ENCODE measurements around the gene CD55. TPM values are rescaled to one million over a fixed set of nuclear protein-coding genes. Genes with fewer than 3 reads are reported as not detected.

The CD55 gene
- total RNA-seq, 1 experiment from 2014 or later: 17.2 TPM

DNA sequence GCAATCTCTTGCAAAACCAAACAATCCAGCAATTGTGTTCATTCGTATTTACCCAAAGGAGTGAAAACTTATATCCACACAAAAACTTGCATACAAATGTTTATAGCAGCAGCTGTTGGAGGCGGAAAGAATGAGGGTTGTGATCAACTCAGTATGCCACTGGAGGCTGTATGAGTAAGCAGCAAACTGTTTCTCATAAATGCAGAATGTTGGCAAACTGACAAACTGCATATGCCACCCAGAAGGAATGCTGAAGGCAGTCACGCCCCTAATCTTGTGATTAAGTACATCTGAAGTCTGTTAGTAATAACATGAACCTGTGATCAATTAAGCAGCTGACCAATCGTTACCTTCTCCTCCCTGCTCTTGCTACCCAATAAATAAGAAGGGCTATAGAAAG is 72.1 kb downstream of the CD55 start:
- no peaks in the 10 kb centered on the region for H3K9me3 Mint-ChIP-seq
- DNase-seq (ENCODE audit: low spot score) (no peak), ATAC-seq (no peak)
- no peak for TF ChIP-seq ZNF423 (CRISPR knock-in tag; IDR thresholded peaks at IDR 0.05)
- no peak for TF ChIP-seq ZNF671 (CRISPR knock-in tag; IDR thresholded peaks at IDR 0.05)
- TF ChIP-seq TCF7 (CRISPR knock-in tag; IDR thresholded peaks at IDR 0.05; ENCODE audit: low read depth): no peak
- no peak for TF ChIP-seq ZNF138 (CRISPR knock-in tag; conservative IDR thresholded peaks at IDR 0.05)
- TF ChIP-seq, protein P1, sequence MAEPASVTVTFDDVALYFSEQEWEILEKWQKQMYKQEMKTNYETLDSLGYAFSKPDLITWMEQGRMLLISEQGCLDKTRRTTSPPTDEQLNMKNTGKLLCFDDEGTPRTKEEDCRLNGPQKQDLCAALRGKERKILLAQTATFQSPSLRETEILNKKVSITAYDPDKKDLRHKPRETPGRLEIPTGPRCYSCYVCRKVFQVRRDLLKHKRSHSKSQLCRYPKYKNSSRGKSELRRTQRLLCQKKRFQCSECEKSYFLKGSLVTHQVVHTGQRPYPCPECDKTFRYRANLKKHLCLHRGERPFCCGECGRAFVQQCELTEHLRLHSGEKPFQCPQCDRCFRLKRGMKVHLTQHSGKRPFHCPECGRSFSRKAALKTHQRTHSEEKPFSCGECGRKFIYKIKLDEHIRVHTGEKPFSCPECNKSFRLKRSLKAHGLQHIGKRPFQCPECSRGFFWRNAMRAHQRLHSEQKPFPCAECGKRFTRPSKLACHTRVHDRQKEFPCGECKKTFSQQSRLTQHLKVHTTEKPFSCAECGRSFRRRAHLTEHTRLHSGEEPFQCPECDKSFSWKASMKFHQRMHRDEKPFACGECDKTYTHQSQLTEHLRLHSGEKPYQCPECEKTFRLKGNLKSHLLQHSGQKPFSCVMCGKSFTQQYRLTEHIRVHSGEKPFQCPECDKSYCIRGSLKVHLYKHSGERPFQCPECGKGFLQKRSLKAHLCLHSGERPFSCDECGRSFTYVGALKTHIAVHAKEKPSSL (CRISPR knock-in tag; conservative IDR thresholded peaks at IDR 0.05): no peak
- TF ChIP-seq, protein P2, sequence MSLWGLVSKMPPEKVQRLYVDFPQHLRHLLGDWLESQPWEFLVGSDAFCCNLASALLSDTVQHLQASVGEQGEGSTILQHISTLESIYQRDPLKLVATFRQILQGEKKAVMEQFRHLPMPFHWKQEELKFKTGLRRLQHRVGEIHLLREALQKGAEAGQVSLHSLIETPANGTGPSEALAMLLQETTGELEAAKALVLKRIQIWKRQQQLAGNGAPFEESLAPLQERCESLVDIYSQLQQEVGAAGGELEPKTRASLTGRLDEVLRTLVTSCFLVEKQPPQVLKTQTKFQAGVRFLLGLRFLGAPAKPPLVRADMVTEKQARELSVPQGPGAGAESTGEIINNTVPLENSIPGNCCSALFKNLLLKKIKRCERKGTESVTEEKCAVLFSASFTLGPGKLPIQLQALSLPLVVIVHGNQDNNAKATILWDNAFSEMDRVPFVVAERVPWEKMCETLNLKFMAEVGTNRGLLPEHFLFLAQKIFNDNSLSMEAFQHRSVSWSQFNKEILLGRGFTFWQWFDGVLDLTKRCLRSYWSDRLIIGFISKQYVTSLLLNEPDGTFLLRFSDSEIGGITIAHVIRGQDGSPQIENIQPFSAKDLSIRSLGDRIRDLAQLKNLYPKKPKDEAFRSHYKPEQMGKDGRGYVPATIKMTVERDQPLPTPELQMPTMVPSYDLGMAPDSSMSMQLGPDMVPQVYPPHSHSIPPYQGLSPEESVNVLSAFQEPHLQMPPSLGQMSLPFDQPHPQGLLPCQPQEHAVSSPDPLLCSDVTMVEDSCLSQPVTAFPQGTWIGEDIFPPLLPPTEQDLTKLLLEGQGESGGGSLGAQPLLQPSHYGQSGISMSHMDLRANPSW (CRISPR knock-in tag; conservative IDR thresholded peaks at IDR 0.05; ENCODE audit: low read depth): no peak
- TF ChIP-seq RELA (CRISPR knock-in tag; IDR thresholded peaks at IDR 0.05; ENCODE audit: borderline replicate concordance): no peak
- TF ChIP-seq, protein P3, sequence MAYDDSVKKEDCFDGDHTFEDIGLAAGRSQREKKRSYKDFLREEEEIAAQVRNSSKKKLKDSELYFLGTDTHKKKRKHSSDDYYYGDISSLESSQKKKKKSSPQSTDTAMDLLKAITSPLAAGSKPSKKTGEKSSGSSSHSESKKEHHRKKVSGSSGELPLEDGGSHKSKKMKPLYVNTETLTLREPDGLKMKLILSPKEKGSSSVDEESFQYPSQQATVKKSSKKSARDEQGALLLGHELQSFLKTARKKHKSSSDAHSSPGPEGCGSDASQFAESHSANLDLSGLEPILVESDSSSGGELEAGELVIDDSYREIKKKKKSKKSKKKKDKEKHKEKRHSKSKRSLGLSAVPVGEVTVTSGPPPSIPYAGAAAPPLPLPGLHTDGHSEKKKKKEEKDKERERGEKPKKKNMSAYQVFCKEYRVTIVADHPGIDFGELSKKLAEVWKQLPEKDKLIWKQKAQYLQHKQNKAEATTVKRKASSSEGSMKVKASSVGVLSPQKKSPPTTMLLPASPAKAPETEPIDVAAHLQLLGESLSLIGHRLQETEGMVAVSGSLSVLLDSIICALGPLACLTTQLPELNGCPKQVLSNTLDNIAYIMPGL (CRISPR knock-in tag; IDR thresholded peaks at IDR 0.05): no peak
- TF ChIP-seq NR3C1 (CRISPR knock-in tag; conservative IDR thresholded peaks at IDR 0.05; ENCODE audit: low read depth): no peak
- TF ChIP-seq, protein P4, sequence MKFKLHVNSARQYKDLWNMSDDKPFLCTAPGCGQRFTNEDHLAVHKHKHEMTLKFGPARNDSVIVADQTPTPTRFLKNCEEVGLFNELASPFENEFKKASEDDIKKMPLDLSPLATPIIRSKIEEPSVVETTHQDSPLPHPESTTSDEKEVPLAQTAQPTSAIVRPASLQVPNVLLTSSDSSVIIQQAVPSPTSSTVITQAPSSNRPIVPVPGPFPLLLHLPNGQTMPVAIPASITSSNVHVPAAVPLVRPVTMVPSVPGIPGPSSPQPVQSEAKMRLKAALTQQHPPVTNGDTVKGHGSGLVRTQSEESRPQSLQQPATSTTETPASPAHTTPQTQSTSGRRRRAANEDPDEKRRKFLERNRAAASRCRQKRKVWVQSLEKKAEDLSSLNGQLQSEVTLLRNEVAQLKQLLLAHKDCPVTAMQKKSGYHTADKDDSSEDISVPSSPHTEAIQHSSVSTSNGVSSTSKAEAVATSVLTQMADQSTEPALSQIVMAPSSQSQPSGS (CRISPR knock-in tag; IDR thresholded peaks at IDR 0.05; ENCODE audit: borderline replicate concordance, low read depth): no peak
- no peak for TF ChIP-seq FOXJ3 (CRISPR knock-in tag; IDR thresholded peaks at IDR 0.05; ENCODE audit: borderline replicate concordance)
- TF ChIP-seq JUN (CRISPR knock-in tag; IDR thresholded peaks at IDR 0.05): no peak
- no peak for TF ChIP-seq ATF1 (CRISPR knock-in tag; IDR thresholded peaks at IDR 0.05)
- POLR2A ChIA-PET: interaction anchor here (0.9 kb wide), 1 partner anchor 310 kb away, joined by 3 read pairs; no protein-coding TSS in a partner anchor
- no peak overlapping the region for H3K4me3 Mint-ChIP-seq
- no peaks in the 10 kb centered on the region for H3K36me3 Mint-ChIP-seq
- no peak overlapping the region for H3K27ac Mint-ChIP-seq
- CTCF ChIA-PET: interaction anchor here (0.7 to 1.2 kb wide), 2 partner anchors 12 to 361 kb away, joined by 3 to 4 read pairs; no protein-coding TSS in a partner anchor
- no peaks in the 10 kb centered on the region for H3K27me3 Mint-ChIP-seq (ENCODE audit: low read depth)
- peaks cover 4% of the 10 kb centered on the region; the same call in 1 of the 2 replicates for H3K4me1 Mint-ChIP-seq

DNA sequence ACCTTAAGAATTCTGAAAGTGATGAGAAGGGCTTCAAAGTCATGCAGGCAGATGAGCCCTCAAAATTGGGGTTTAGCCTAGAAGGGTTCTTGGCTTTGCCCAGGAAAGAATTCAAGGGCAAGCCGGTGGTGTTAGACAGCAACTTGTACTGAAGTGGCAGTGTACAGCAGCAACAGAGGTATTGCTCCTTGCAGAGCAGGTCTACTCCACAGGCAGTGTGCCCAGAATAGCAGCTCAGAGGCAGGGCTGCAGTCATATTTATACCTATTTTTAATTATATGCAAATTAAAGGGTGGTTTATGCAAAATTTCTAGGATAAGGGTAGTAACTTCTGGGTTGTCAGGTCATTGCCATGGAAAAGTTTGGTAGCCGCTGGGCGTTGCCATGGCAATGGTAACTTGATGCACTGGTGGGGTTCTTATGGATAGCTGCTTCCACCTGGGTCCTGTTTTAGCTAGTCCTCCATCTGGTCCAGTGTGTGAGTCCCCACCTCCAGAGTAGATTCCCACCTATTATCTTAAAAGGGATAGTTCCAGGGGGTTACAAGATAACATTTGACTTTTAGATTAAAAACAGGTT is 74.8 kb downstream of the CD55 start:
- ATAC-seq: no peak
- no peaks in the 10 kb centered on the region for H3K9me3 Mint-ChIP-seq
- H3K4me1 Mint-ChIP-seq: peaks cover 4% of the 10 kb centered on the region; the same call in 1 of the 2 replicates
- H3K36me3 Mint-ChIP-seq: no peaks in the 10 kb centered on the region
- no peak overlapping the region for H3K27ac Mint-ChIP-seq
- no peaks in the 10 kb centered on the region for H3K27me3 Mint-ChIP-seq (ENCODE audit: low read depth)
- ChIA-PET CTCF (interaction anchor here (1.4 kb wide), 1 partner anchor 9 kb away, joined by 6 read pairs; no protein-coding TSS in a partner anchor), POLR2A (no interaction called here)
- no peak overlapping the region for H3K4me3 Mint-ChIP-seq
- no peak for DNase-seq (ENCODE audit: low spot score)
- TF ChIP-seq, protein P5, sequence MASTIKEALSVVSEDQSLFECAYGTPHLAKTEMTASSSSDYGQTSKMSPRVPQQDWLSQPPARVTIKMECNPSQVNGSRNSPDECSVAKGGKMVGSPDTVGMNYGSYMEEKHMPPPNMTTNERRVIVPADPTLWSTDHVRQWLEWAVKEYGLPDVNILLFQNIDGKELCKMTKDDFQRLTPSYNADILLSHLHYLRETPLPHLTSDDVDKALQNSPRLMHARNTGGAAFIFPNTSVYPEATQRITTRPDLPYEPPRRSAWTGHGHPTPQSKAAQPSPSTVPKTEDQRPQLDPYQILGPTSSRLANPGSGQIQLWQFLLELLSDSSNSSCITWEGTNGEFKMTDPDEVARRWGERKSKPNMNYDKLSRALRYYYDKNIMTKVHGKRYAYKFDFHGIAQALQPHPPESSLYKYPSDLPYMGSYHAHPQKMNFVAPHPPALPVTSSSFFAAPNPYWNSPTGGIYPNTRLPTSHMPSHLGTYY (CRISPR knock-in tag; IDR thresholded peaks at IDR 0.05): no peak
- no peak for TF ChIP-seq ELF4 (CRISPR knock-in tag; IDR thresholded peaks at IDR 0.05; ENCODE audit: low read depth)
- no peak for TF ChIP-seq SMAD4 (CRISPR knock-in tag; IDR thresholded peaks at IDR 0.05)
- TF ChIP-seq, protein P6, sequence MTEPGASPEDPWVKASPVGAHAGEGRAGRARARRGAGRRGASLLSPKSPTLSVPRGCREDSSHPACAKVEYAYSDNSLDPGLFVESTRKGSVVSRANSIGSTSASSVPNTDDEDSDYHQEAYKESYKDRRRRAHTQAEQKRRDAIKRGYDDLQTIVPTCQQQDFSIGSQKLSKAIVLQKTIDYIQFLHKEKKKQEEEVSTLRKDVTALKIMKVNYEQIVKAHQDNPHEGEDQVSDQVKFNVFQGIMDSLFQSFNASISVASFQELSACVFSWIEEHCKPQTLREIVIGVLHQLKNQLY (CRISPR knock-in tag; IDR thresholded peaks at IDR 0.05): no peak
- TF ChIP-seq, protein P7, sequence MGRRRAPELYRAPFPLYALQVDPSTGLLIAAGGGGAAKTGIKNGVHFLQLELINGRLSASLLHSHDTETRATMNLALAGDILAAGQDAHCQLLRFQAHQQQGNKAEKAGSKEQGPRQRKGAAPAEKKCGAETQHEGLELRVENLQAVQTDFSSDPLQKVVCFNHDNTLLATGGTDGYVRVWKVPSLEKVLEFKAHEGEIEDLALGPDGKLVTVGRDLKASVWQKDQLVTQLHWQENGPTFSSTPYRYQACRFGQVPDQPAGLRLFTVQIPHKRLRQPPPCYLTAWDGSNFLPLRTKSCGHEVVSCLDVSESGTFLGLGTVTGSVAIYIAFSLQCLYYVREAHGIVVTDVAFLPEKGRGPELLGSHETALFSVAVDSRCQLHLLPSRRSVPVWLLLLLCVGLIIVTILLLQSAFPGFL (CRISPR knock-in tag; IDR thresholded peaks at IDR 0.05; ENCODE audit: borderline replicate concordance): no peak
- TF ChIP-seq MYBL2 (CRISPR knock-in tag; IDR thresholded peaks at IDR 0.05): no peak
- no peak for TF ChIP-seq TP53 (CRISPR knock-in tag; IDR thresholded peaks at IDR 0.05)
- TF ChIP-seq, protein P8, sequence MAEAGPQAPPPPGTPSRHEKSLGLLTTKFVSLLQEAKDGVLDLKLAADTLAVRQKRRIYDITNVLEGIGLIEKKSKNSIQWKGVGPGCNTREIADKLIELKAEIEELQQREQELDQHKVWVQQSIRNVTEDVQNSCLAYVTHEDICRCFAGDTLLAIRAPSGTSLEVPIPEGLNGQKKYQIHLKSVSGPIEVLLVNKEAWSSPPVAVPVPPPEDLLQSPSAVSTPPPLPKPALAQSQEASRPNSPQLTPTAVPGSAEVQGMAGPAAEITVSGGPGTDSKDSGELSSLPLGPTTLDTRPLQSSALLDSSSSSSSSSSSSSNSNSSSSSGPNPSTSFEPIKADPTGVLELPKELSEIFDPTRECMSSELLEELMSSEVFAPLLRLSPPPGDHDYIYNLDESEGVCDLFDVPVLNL (CRISPR knock-in tag; IDR thresholded peaks at IDR 0.05; ENCODE audit: borderline replicate concordance, low read depth): no peak

All from WTC11 (cell line).